Tibial nerve (tissue), 4 donors: ENCODE results near the gene CLCNKA.

Source experiments
- EP300 ChIP-seq, 2 donors: sonication (generic); formaldehyde crosslinking; IDR thresholded peaks; one replicate each; pipeline ENCODE4 v1.6.1; 2017; ENCODE audit warnings: antibody characterized with exemption in 2 of 2, mild to moderate bottlenecking in 1 of 2
- TF ChIP-seq, protein P1 (sequence below), 5 experiments: fragments of 200-600 bp in 3 of 5; fragments of 450-650 bp in 2 of 5; sonication (generic) in 3 of 5; IDR thresholded peaks; one replicate each; pipeline ENCODE4 v1.5.1; 2016 to 2019; ENCODE audit warnings: antibody characterized with exemption in 5 of 5, mild to moderate bottlenecking in 3 of 5, moderate library complexity in 2 of 5

GRCh38 chr1:16072616-16073484 is 51.0 kb downstream of the CLCNKA start:
- no peak for TF ChIP-seq EP300 (IDR thresholded peaks at IDR 0.05)
- TF ChIP-seq, protein P1, sequence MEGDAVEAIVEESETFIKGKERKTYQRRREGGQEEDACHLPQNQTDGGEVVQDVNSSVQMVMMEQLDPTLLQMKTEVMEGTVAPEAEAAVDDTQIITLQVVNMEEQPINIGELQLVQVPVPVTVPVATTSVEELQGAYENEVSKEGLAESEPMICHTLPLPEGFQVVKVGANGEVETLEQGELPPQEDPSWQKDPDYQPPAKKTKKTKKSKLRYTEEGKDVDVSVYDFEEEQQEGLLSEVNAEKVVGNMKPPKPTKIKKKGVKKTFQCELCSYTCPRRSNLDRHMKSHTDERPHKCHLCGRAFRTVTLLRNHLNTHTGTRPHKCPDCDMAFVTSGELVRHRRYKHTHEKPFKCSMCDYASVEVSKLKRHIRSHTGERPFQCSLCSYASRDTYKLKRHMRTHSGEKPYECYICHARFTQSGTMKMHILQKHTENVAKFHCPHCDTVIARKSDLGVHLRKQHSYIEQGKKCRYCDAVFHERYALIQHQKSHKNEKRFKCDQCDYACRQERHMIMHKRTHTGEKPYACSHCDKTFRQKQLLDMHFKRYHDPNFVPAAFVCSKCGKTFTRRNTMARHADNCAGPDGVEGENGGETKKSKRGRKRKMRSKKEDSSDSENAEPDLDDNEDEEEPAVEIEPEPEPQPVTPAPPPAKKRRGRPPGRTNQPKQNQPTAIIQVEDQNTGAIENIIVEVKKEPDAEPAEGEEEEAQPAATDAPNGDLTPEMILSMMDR (IDR thresholded peaks at IDR 0.05): no peak
